ENCODE measurements around the gene SPDYE5. TPM values are rescaled to one million over a fixed set of nuclear protein-coding genes. Genes with fewer than 3 reads are reported as not detected.
A peak's percentile ranks its signal among the peaks of the same experiment; 100 is the strongest.
"Not testable (repeated sequence)": the region's sequence is repeated elsewhere in the genome, so short reads cannot be mapped to it uniquely, and the experiment has no call there.

Gene SPDYE5
- total RNA-seq, 1 donor from 2014 or later = not detected

DNA sequence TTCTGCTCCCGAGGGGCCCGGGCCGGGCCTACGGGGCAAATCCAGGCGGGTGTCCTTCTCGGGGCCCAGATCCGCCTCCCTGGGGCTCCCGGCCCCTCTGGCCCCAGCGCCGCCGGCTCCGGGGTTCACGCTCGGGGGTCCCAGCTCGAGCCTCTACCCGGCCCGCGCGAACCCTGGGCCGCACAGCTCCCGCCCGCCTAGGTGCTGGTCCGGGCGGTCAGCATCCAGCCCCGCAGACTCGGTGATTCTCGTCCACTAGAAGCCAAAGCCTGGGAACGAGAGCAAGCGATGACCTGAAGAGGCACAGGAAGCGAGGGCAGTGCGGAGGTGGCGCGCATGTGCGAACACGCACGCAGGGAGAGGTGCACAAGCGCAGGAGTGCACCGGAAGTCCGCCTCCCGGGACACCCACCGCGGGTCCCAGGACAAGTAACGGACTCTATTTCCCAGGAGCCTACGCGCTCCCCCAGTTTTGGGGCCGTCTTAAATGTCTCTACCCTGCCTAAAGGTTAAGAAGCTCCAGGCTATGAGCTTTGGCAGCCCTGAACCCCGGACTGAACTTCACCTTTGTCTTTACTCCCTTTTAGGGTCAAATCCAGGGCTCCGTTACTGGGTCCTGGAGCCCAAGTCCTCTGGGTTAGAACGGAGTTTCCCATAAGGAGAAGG, 6.0 kb upstream of the SPDYE5 start, which contains the start of gene POM121C:
Gene POM121C, minus strand, starts transcription at position 321 of the 665 bp plus-strand sequence. CDS start 44,803 bp downstream, outside the sequence.
- Histone ChIP-seq H3K4me3 (peak within 1 kb of the TSS; percentile 63 to 69), H3K27ac (peak within 1 kb of the TSS; percentile 70)
- TF ChIP-seq POLR2AphosphoS5 (IDR thresholded peaks at IDR 0.05; ENCODE audit: insufficient read depth in 1 of 2, low read depth in 1 of 2) = peak; percentile 71 to 80
- H3K9me3 ChIP-seq; H3K36me3 ChIP-seq; H3K27me3 ChIP-seq; H3K4me1 ChIP-seq; intact Hi-C loops (cut with DNase I): not testable (repeated sequence)
- DNase-seq (ENCODE audit: extremely low spot score in 2 of 2) = peak; percentile 94 to 95

DNA sequence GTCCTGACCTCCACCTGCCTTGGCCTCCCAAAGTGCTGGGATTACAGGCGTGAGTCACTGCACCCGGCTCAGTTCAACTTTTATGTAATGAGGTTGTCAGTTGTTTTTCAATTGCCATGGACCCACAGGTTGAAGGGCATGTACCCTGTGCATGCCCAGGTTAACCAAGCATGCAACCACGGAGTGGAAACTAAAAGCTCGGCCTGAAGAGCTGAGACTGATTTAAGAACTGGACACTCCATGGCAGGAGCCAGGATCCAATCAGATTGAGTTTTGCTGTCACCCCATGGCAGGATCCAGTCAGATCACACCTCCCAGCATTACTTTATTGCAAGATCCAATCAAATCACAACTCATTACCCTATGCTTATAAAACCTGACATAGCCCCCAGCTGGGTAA, 16.9 kb downstream of the SPDYE5 start:
- DNase-seq (ENCODE audit: extremely low spot score in 2 of 2); H3K4me3 ChIP-seq; H3K36me3 ChIP-seq; H3K27ac ChIP-seq; H3K4me1 ChIP-seq; intact Hi-C loops (cut with DNase I); H3K27me3 ChIP-seq; H3K9me3 ChIP-seq: not testable (repeated sequence)

DNA sequence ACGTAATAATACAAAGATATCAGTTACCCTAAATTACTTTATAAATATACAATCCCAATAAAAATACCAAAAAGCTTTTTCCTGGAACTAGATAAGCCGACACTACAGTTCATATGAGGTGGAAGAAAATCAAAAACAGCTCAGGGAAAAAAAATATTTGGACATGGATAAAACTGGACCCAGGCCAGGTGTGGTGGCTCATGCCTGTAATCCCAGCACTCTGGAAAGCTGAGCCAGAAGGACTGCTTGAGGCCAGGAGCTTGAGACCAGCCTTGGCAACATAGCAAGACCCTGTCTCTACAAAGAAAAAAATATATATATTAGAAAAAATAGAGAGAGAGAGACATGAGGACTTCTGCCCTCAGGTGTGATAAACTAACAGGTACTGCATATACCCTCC, 26.7 kb downstream of the SPDYE5 start:
- H3K36me3 ChIP-seq; H3K4me3 ChIP-seq; H3K27me3 ChIP-seq; DNase-seq (ENCODE audit: extremely low spot score in 2 of 2); intact Hi-C loops (cut with DNase I); H3K27ac ChIP-seq; H3K4me1 ChIP-seq; H3K9me3 ChIP-seq: not testable (repeated sequence)

DNA sequence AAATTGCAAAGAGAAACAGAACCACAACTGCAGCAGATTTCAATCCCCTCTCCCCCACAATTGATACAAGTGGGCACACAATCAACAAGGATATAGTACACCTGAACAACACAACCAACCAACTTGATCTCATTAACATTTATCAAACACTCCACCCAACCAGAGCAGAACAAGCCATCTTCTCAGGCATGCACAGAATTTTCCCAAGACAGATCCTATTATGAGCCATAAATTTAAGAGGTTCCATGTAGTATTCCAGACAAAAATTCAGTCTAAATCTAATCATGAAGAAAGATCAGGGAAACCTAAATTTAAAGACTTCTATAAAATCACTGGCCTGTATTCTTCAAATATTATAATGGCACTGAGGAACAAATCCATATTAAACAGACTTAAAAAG, 29.6 kb downstream of the SPDYE5 start:
- DNase-seq (ENCODE audit: extremely low spot score in 2 of 2); H3K27ac ChIP-seq; H3K9me3 ChIP-seq; intact Hi-C loops (cut with DNase I); H3K4me3 ChIP-seq; H3K27me3 ChIP-seq: not testable (repeated sequence)
- Histone ChIP-seq H3K36me3 (peaks cover 0 to 27% of the 10 kb centered on the region in 2 donors), H3K4me1 (peaks cover 11% of the 10 kb centered on the region)

DNA sequence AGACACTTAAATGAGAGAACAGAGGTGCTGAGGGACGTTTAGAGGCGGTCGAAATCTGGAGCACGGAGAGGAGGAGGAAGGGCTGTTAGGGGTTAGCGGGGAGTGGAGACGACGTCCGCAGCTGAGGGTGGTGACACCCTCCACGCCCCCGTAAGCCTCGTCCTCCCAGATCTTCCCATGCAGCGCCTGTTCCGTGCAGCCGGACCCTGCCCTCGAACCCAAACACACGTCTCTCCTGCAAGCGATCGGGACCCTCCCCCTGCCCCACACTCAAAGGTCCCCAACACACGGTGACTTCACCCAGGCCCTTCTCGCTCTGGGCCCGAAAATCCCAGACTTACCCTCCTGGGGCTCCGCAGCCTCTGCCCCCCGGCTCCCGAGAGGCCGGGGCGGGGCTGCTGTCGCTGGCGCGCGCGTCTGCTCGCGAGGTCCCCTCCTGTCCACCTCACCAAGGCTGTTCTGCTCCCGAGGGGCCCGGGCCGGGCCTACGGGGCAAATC, 35.2 kb downstream of the SPDYE5 start:
- Histone ChIP-seq H3K4me1 (peaks cover 23% of the 10 kb centered on the region), H3K36me3 (peaks cover 0 to 27% of the 10 kb centered on the region in 2 donors), H3K27ac (peak overlapping the region; percentile 22), H3K4me3 (peak overlapping the region; percentile 63 to 81)
- DNase-seq (ENCODE audit: extremely low spot score in 2 of 2); H3K27me3 ChIP-seq; H3K9me3 ChIP-seq; intact Hi-C loops (cut with DNase I): not testable (repeated sequence)

DNA sequence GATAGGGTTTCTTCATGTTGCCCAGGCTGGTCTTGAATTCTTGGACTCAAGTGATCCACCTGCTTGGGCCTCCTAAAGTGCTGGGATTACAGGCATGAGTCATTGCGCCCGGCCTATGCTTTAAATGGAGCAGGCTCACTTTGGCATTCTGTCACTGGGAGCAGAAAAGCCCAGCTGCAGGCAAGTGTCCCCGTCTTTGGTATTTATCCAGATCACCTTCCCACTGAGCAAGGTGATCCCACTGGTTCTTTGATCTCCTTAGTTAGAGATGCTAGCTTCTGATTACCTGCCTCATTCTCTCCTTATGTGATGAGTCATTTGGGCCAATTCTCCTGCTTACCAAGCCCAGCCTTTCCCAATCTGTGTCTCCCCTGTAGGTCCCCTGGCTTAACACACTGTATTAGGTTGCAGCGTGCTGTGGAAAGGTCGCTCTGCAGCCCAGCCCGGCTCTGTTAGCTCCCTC, 39.3 kb downstream of the SPDYE5 start:
- no peak for TF ChIP-seq POLR2AphosphoS5 (IDR thresholded peaks at IDR 0.05; ENCODE audit: insufficient read depth in 1 of 2, low read depth in 1 of 2)
- no peak for TF ChIP-seq POLR2A (IDR thresholded peaks at IDR 0.05)
- TF ChIP-seq, protein P1, sequence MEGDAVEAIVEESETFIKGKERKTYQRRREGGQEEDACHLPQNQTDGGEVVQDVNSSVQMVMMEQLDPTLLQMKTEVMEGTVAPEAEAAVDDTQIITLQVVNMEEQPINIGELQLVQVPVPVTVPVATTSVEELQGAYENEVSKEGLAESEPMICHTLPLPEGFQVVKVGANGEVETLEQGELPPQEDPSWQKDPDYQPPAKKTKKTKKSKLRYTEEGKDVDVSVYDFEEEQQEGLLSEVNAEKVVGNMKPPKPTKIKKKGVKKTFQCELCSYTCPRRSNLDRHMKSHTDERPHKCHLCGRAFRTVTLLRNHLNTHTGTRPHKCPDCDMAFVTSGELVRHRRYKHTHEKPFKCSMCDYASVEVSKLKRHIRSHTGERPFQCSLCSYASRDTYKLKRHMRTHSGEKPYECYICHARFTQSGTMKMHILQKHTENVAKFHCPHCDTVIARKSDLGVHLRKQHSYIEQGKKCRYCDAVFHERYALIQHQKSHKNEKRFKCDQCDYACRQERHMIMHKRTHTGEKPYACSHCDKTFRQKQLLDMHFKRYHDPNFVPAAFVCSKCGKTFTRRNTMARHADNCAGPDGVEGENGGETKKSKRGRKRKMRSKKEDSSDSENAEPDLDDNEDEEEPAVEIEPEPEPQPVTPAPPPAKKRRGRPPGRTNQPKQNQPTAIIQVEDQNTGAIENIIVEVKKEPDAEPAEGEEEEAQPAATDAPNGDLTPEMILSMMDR (IDR thresholded peaks at IDR 0.05) = no peak
- intact Hi-C loops (cut with DNase I) = no loop called here
- Histone ChIP-seq H3K4me3 (no peak overlapping the region), H3K27ac (no peak overlapping the region), H3K4me1 (peaks cover 15% of the 10 kb centered on the region), H3K9me3 (no peaks in the 10 kb centered on the region), H3K27me3 (no peaks in the 10 kb centered on the region), H3K36me3 (peaks cover 0 to 2% of the 10 kb centered on the region in 2 donors)
- no peak for DNase-seq (ENCODE audit: extremely low spot score in 2 of 2)

DNA sequence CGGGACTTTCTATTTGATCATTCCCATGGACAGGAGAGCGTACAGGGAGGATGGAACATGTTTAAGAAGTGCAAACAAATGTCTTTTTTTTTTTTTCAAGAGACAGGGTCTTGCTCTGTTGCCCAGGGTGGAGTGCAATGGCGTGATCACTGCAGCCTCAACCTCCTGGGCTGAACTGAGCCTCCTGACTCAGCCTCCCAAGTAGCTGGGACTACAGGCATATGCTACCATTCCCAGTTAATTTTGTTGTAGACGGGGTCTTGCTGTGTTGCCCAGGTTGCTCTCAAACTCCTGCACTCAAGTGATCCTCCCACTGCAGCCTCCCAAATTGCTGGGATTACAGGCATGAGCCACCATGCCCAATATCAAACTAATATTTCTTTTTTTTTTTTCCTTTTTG, 40.5 kb downstream of the SPDYE5 start:
- H3K27me3 ChIP-seq = no peaks in the 10 kb centered on the region
- no peak for TF ChIP-seq POLR2AphosphoS5 (IDR thresholded peaks at IDR 0.05; ENCODE audit: insufficient read depth in 1 of 2, low read depth in 1 of 2)
- H3K4me3 ChIP-seq = no peak overlapping the region
- H3K4me1 ChIP-seq = peaks cover 5% of the 10 kb centered on the region
- intact Hi-C loops (cut with DNase I) = no loop called here
- no peak for DNase-seq (ENCODE audit: extremely low spot score in 2 of 2)
- peaks cover 0 to 14% of the 10 kb centered on the region in 2 donors for H3K36me3 ChIP-seq
- H3K9me3 ChIP-seq = no peaks in the 10 kb centered on the region
- H3K27ac ChIP-seq = no peak overlapping the region

DNA sequence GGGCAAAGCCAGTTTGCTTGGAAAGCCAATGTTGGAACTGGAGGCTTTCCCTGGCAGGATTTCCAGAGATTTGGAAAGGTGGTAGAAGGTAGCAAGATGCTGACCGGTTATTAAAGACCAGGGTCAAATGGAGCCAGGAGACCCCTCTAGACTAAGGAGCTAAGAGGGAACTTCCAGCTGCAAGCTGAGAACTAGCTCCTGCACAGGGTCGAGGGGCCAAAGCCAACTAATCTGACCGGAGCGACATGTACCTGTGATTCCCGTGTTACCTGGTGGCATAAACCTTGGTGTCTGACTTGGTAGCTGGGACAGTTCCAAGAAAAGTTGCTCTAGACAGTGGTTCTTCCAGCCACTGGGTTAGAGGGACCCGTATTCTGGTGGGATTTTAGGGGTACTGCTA, 41.8 kb downstream of the SPDYE5 start:
- peaks cover 0 to 17% of the 10 kb centered on the region in 2 donors for H3K36me3 ChIP-seq
- H3K27me3 ChIP-seq = no peaks in the 10 kb centered on the region
- intact Hi-C loops (cut with DNase I) = no loop called here
- H3K27ac ChIP-seq = no peak overlapping the region
- TF ChIP-seq POLR2A (IDR thresholded peaks at IDR 0.05) (no peak), POLR2AphosphoS5 (IDR thresholded peaks at IDR 0.05; ENCODE audit: insufficient read depth in 1 of 2, low read depth in 1 of 2) (no peak)
- TF ChIP-seq, protein P1 (IDR thresholded peaks at IDR 0.05) = no peak
- no peak overlapping the region for H3K4me3 ChIP-seq
- H3K9me3 ChIP-seq = no peaks in the 10 kb centered on the region
- DNase-seq (ENCODE audit: extremely low spot score in 2 of 2) = no peak
- no peaks in the 10 kb centered on the region for H3K4me1 ChIP-seq
